ENCODE data around the gene RAB36. TPM values are rescaled to one million over a fixed set of nuclear protein-coding genes. Genes with fewer than 3 reads are reported as not detected.

Gene RAB36
- polyA plus RNA-seq, 1 donor from 2014 or later: 3.2 TPM

DNA sequence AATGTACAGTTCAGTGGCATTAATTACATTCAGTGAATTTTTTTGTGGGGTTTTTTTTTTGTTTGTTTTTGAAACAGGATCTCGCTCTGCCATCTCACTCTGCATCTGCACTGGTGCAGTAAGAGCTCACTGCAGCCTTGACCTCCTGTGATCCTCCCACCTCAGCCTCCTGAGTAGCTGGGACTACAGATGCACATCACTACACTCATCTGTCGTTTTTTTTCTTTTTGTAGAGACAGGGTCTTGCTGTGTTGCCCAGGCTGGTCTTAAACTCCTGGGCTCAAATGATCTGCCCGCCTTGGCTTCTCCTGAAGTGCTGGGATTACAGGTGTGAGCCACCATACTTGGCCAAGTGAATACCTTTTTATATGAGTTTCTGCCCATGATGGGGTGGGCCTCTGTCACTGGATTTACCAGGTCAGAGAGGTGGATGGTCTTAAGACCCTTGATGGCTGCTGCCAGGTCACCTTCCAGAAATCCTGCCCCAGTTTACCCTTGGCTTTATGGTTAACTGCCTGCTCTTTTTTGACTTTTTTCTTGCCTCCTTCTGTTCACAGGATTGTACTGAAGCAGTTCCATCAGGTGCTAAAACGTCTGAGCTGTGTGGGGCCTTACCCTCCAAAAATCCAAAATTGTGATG lies 57.7 kb downstream of the RAB36 start:
- H3K9me2 ChIP-seq (ENCODE audit: insufficient read depth, low read length): no peaks in the 10 kb centered on the region
- H3K79me2 ChIP-seq (replicated peaks; ENCODE audit: insufficient read depth, low read length): peaks cover 37% of the 10 kb centered on the region
- no peaks in the 10 kb centered on the region for H3F3A ChIP-seq (ENCODE audit: insufficient read depth, low read length, poor library complexity, severe bottlenecking)
- H3K9ac ChIP-seq (ENCODE audit: low read length): no peak overlapping the region
- no peak overlapping the region for H3K4me2 ChIP-seq (ENCODE audit: low read length)
- no peak overlapping the region for H3K4me3 ChIP-seq (ENCODE audit: low read length)
- TF ChIP-seq EP300 (conservative IDR thresholded peaks at IDR 0.05; ENCODE audit: poor library complexity, severe bottlenecking) (no peak), SMC3 (conservative IDR thresholded peaks at IDR 0.05; ENCODE audit: poor library complexity) (no peak), EZH2 (IDR thresholded peaks at IDR 0.05; ENCODE audit: borderline replicate concordance, insufficient read depth, low read length, poor library complexity, severe bottlenecking) (no peak), POLR2AphosphoS5 (IDR thresholded peaks at IDR 0.05) (no peak), RAD21 (conservative IDR thresholded peaks at IDR 0.05) (no peak), TAF1 (IDR thresholded peaks at IDR 0.05; ENCODE audit: low read depth) (no peak), MXI1 (conservative IDR thresholded peaks at IDR 0.05; ENCODE audit: poor library complexity, severe bottlenecking) (no peak)
- TF ChIP-seq, protein P1, sequence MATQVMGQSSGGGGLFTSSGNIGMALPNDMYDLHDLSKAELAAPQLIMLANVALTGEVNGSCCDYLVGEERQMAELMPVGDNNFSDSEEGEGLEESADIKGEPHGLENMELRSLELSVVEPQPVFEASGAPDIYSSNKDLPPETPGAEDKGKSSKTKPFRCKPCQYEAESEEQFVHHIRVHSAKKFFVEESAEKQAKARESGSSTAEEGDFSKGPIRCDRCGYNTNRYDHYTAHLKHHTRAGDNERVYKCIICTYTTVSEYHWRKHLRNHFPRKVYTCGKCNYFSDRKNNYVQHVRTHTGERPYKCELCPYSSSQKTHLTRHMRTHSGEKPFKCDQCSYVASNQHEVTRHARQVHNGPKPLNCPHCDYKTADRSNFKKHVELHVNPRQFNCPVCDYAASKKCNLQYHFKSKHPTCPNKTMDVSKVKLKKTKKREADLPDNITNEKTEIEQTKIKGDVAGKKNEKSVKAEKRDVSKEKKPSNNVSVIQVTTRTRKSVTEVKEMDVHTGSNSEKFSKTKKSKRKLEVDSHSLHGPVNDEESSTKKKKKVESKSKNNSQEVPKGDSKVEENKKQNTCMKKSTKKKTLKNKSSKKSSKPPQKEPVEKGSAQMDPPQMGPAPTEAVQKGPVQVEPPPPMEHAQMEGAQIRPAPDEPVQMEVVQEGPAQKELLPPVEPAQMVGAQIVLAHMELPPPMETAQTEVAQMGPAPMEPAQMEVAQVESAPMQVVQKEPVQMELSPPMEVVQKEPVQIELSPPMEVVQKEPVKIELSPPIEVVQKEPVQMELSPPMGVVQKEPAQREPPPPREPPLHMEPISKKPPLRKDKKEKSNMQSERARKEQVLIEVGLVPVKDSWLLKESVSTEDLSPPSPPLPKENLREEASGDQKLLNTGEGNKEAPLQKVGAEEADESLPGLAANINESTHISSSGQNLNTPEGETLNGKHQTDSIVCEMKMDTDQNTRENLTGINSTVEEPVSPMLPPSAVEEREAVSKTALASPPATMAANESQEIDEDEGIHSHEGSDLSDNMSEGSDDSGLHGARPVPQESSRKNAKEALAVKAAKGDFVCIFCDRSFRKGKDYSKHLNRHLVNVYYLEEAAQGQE (IDR thresholded peaks at IDR 0.05; ENCODE audit: borderline replicate concordance): no peak
- TF ChIP-seq, protein P2, sequence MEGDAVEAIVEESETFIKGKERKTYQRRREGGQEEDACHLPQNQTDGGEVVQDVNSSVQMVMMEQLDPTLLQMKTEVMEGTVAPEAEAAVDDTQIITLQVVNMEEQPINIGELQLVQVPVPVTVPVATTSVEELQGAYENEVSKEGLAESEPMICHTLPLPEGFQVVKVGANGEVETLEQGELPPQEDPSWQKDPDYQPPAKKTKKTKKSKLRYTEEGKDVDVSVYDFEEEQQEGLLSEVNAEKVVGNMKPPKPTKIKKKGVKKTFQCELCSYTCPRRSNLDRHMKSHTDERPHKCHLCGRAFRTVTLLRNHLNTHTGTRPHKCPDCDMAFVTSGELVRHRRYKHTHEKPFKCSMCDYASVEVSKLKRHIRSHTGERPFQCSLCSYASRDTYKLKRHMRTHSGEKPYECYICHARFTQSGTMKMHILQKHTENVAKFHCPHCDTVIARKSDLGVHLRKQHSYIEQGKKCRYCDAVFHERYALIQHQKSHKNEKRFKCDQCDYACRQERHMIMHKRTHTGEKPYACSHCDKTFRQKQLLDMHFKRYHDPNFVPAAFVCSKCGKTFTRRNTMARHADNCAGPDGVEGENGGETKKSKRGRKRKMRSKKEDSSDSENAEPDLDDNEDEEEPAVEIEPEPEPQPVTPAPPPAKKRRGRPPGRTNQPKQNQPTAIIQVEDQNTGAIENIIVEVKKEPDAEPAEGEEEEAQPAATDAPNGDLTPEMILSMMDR (IDR thresholded peaks at IDR 0.05; ENCODE audit: poor library complexity, severe bottlenecking): no peak
- no peak overlapping the region for H2AFZ ChIP-seq (ENCODE audit: low read depth, low read length)
- no peak overlapping the region for H3K27ac ChIP-seq (ENCODE audit: low read length)
- H3K36me3 ChIP-seq (ENCODE audit: insufficient read depth, low read length): no peaks in the 10 kb centered on the region
- no peaks in the 10 kb centered on the region for H3K27me3 ChIP-seq (ENCODE audit: insufficient read depth, low read depth, low read length)
- no peaks in the 10 kb centered on the region for H3K9me3 ChIP-seq (ENCODE audit: low read length)
- H4K20me1 ChIP-seq (ENCODE audit: insufficient read depth): no peaks in the 10 kb centered on the region

DNA sequence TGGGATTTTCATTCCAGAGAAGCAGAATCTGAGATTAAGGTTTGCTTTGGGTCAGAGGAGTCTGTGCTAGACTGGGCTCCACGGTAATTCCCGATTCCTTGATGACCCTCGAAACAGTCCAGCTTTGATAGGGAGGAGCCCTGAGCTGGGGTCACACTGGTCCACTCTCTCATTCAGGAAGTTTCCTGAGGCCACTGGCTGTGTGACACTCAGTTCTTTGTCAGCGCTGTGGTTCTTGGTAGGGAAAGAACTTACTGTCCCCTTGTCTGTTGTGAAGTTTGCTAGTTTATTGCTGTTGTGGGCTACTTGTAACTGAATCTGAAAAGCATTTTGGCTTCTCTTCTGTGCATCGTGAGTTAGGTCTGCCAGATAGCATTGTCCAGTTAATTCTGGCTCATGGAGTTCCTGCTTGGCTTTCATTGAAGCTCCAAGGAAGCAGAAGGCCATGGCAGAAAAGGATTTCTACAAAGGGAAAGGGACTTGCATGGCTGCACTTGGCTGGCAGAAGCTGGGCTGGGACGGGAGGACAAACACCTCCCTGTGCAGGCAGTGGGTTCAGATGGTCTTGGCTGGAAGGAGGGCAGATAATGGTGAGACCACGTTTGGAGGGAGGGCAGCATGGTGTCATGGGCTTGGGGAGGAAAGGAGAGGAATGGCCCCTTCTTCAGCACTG lies 58.3 kb downstream of the RAB36 start:
- Histone ChIP-seq H3K27ac (ENCODE audit: low read length) (no peak overlapping the region), H4K20me1 (ENCODE audit: insufficient read depth) (no peaks in the 10 kb centered on the region), H3K9me2 (ENCODE audit: insufficient read depth, low read length) (no peaks in the 10 kb centered on the region), H3K9ac (ENCODE audit: low read length) (no peak overlapping the region), H3K4me3 (ENCODE audit: low read length) (no peak overlapping the region), H2AFZ (ENCODE audit: low read depth, low read length) (no peak overlapping the region), H3F3A (ENCODE audit: insufficient read depth, low read length, poor library complexity, severe bottlenecking) (no peaks in the 10 kb centered on the region), H3K4me2 (ENCODE audit: low read length) (no peak overlapping the region), H3K79me2 (replicated peaks; ENCODE audit: insufficient read depth, low read length) (peaks cover 32% of the 10 kb centered on the region), H3K9me3 (ENCODE audit: low read length) (no peaks in the 10 kb centered on the region), H3K36me3 (ENCODE audit: insufficient read depth, low read length) (no peaks in the 10 kb centered on the region), H3K27me3 (ENCODE audit: insufficient read depth, low read depth, low read length) (no peaks in the 10 kb centered on the region)
- no peak for TF ChIP-seq TAF1 (IDR thresholded peaks at IDR 0.05; ENCODE audit: low read depth)

Measured in neural cell (in vitro differentiated cells).